LNCAP (cell line): ENCODE measurements around the gene STEAP1B.

Experiments used
- TF ChIP-seq, protein P1 (sequence below): fragments of 450-650 bp; IDR thresholded peaks from 2 replicates; pipeline ENCODE4 v1.5.1; 2017; ENCODE audit warnings: mild to moderate bottlenecking

STEAP1B gene

DNA sequence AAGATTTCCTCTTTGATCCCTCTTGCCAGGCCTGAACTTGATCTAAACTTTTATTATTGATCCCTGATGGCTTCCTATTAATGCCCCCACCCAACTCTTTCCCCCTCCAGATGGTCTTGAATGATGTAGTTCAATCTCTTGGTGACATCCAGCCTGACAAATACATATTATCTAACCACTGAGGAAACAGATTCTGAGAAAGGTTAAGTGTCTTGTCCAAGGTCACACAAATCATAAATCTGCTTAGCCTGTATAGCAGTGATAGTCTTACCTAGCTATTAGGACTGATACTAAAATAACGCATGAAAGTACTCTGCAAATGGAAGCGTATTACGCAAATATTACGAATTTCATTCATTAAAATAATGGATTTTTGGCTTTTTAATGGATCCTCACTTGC is 22.7 kb downstream of the STEAP1B start:
- TF ChIP-seq, protein P1, sequence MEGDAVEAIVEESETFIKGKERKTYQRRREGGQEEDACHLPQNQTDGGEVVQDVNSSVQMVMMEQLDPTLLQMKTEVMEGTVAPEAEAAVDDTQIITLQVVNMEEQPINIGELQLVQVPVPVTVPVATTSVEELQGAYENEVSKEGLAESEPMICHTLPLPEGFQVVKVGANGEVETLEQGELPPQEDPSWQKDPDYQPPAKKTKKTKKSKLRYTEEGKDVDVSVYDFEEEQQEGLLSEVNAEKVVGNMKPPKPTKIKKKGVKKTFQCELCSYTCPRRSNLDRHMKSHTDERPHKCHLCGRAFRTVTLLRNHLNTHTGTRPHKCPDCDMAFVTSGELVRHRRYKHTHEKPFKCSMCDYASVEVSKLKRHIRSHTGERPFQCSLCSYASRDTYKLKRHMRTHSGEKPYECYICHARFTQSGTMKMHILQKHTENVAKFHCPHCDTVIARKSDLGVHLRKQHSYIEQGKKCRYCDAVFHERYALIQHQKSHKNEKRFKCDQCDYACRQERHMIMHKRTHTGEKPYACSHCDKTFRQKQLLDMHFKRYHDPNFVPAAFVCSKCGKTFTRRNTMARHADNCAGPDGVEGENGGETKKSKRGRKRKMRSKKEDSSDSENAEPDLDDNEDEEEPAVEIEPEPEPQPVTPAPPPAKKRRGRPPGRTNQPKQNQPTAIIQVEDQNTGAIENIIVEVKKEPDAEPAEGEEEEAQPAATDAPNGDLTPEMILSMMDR = no peak

DNA sequence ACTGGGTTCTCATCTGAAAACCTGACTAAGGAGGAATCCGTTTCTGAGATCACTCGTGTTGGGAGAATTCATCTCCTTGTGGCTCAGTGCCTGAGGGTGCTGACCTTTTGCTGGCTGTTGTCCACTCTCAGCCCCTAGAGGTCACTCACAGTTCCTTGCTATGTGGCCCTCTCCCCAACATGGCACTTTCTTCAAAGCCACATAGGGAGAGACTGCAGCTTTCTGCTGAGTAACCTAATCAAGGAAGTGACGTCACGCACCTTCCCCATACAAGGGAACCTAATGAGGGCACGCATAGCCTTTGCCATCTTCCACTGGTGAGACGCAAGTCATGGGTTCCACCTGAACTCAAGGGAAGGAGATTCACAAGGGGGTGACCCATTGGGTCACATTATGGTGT is 23.2 kb downstream of the STEAP1B start:
- TF ChIP-seq, protein P1 = no peak

DNA sequence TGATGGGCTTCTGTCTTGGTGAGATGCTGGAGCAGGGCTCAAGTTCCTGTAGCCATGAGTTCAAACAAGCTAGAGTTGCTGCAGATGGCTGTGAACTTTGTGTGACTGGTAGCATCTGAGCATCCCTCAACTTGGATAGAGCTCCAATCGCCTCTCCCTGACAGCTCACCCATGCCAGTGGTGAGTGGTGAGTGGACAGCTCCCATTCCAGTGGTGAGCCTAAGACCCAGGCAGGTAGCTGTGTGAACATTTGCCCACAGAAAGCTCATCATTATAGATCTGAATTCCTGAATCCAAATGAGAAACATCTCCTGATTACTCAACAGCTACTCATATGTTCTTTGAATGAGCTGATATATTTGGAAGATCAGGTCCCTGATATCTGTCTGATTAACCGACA is 25.3 kb downstream of the STEAP1B start:
- TF ChIP-seq, protein P1 = no peak

DNA sequence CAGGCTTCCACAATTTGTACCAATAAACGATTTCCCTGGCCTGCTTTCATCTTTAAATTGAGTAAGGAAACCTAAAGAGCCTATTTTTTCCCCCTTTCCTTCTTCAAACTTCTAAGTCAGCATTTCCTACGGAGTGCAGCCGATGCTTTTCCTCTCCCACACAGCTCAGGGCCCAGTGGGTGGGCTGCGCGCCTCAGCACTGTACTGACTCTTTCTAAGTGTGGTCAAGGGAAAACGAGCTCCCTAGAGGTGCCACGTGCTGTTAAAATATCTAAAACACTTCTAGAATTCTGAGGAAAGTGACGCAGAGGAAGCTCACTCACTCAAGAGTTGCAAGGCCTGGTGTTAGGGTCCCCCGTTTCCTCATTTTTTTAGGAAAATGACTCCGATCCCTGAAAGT is 29.0 kb downstream of the STEAP1B start:
- TF ChIP-seq, protein P1 = no peak

DNA sequence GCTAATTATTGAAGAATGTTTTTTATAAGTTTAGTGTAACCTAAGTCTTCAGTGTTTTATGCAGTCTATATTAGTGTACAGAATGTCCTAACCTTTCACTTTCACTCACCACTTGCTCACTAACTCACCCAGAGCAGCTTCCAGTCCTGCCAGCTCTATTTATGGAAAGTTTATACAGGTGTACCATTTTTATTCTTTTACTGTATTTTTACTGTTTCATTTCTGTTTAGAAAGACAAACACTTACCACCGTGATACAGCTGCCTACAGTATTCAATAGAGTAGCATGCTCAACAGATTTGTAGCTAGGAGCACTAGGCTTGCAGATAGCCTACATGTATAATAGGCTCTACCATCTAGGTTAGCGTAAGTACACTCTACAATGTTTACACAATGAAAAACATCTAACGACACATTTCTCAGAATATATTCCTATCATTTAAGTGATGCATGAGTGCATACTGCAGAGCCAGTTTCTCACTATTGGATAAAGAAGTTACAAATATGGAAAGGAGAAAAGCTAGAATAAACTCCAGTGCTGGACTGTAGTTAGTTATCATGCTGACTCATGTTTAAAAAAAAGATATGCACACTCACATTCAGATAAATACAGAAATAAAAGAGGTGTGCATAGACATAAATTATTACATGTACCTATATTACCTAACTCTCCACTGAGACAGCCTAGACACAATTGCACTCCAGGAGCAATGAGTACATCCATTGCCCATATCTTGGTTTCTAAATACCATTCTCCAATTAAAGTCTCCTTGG is 30.4 kb downstream of the STEAP1B start:
- TF ChIP-seq, protein P1 = no peak

DNA sequence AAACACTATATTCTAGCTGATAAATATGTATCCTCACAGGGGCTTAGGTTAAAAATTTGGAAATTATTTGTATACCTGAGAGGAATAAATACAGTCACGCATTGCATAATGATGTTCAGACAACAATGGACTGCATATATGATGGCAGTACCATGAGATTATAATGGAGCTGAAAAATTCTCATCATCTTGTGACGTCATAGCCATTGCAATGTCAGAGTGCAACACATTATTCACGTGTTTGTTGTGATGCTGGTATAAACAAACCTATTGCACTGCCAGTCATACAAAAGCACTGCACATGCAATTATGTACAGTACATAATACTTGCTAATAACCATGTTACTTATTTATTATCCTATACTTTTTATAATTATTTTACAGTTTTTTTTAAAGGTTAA is 31.4 kb downstream of the STEAP1B start:
- TF ChIP-seq, protein P1 = no peak

DNA sequence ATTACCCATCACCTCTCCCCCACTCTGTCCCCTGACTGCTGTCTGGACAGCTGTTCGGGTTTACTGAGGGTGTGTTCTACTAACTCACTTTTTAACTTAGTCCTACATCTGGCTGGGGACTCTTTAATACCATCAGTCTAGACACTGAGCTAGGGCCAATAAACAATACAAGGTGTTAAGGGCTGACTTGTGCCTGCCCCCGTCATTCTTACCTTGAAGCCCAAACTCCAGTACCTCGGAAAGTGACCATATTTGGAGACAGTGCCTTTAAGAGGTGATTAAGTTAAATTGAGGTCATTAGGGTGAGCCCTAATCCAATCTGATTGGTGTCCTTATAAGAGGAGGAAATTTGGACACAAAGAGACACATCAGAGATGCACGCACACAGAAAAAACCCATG is 35.7 kb downstream of the STEAP1B start:
- TF ChIP-seq, protein P1 = no peak
